ENCODE data around the gene PPFIBP1.
A peak's percentile ranks its signal among the peaks of the same experiment; 100 is the strongest.
"Not testable (repeated sequence)": the region's sequence is repeated elsewhere in the genome, so short reads cannot be mapped to it uniquely, and the experiment has no call there.

The PPFIBP1 gene

GRCh38 chr12:27566159-27566558, 42.2 kb downstream of the PPFIBP1 start:
- no peak for DNase-seq (ENCODE audit: low read depth in 2 of 2)

- DNase-seq (ENCODE audit: low read depth in 2 of 2): no peak
These were observed 42.6 kb downstream of the PPFIBP1 start for GRCh38 chr12:27566626-27567025.

- DNase-seq (ENCODE audit: low read depth in 2 of 2): peak; percentile 74 to 75
These were observed 47.5 kb downstream of the PPFIBP1 start for GRCh38 chr12:27571463-27571862.

- DNase-seq (ENCODE audit: low read depth in 2 of 2): no peak
These were observed 48.7 kb downstream of the PPFIBP1 start for GRCh38 chr12:27572486-27573255.

- DNase-seq (ENCODE audit: low read depth in 2 of 2): peak; percentile 75 to 79
These were observed 50.0 kb downstream of the PPFIBP1 start for GRCh38 chr12:27573972-27574371.

- DNase-seq (ENCODE audit: low read depth in 2 of 2): no peak
These were observed 51.2 kb downstream of the PPFIBP1 start for GRCh38 chr12:27575090-27575761.

- no peak for DNase-seq (ENCODE audit: low read depth in 2 of 2)
These were observed 51.7 kb downstream of the PPFIBP1 start for GRCh38 chr12:27575762-27576118.

GRCh38 chr12:27576667-27577347, 52.8 kb downstream of the PPFIBP1 start:
- no peak for DNase-seq (ENCODE audit: low read depth in 2 of 2)

- no peak for DNase-seq (ENCODE audit: low read depth in 2 of 2)
These were observed 53.7 kb downstream of the PPFIBP1 start for GRCh38 chr12:27577688-27578087.

GRCh38 chr12:27578689-27579372, 54.8 kb downstream of the PPFIBP1 start:
- DNase-seq (ENCODE audit: low read depth in 2 of 2): no peak

- DNase-seq (ENCODE audit: low read depth in 2 of 2): no peak
These were observed 56.7 kb downstream of the PPFIBP1 start for GRCh38 chr12:27580561-27581330.

- DNase-seq (ENCODE audit: low read depth in 2 of 2): not testable (repeated sequence)
These were observed 57.3 kb downstream of the PPFIBP1 start for GRCh38 chr12:27581331-27581671.

GRCh38 chr12:27581833-27582232, 57.8 kb downstream of the PPFIBP1 start:
- DNase-seq (ENCODE audit: low read depth in 2 of 2): not testable (repeated sequence)

GRCh38 chr12:27582445-27582844, 58.4 kb downstream of the PPFIBP1 start:
- not testable (repeated sequence) for DNase-seq (ENCODE audit: low read depth in 2 of 2)

GRCh38 chr12:27583057-27583797, 59.2 kb downstream of the PPFIBP1 start:
- no peak for DNase-seq (ENCODE audit: low read depth in 2 of 2)

GRCh38 chr12:27583981-27584380, 60.0 kb downstream of the PPFIBP1 start:
- DNase-seq (ENCODE audit: low read depth in 2 of 2): no peak

- no peak for DNase-seq (ENCODE audit: low read depth in 2 of 2)
These were observed 61.8 kb downstream of the PPFIBP1 start for GRCh38 chr12:27585739-27586265.

GRCh38 chr12:27588075-27588730, 64.2 kb downstream of the PPFIBP1 start:
- DNase-seq (ENCODE audit: low read depth in 2 of 2): not testable (repeated sequence)

- DNase-seq (ENCODE audit: low read depth in 2 of 2): no peak
These were observed 64.8 kb downstream of the PPFIBP1 start for GRCh38 chr12:27588776-27589175.

- no peak for DNase-seq (ENCODE audit: low read depth in 2 of 2)
These were observed 65.4 kb downstream of the PPFIBP1 start for GRCh38 chr12:27589419-27589818.
